ENCODE measurements around the gene ESRRB.

ESRRB gene

GRCh38 chr14:76352639-76353281 lies 23.2 kb upstream of the ESRRB start:
- DNase-seq, result peak; percentile 40

DNA sequence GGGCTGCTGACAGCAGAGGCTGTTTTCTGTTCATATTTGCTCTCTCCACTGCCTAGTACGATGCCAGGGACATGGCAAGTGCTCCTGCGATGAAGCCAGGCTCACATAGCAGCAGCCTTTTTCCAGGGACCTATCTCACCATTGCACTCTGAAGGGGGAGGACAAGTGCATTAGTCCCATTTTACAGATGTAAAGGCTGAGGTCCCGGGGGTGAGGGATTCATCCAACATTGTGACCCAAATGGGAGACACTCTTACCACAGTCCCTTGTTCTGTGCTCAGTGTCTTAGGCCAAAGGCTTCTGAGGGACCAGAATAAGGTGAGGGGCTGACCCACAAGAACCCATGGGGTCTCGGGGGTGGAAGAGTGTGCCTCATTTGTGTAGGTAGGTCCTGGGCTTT lies 21.6 kb upstream of the ESRRB start:
- DNase-seq, result no peak

DNA sequence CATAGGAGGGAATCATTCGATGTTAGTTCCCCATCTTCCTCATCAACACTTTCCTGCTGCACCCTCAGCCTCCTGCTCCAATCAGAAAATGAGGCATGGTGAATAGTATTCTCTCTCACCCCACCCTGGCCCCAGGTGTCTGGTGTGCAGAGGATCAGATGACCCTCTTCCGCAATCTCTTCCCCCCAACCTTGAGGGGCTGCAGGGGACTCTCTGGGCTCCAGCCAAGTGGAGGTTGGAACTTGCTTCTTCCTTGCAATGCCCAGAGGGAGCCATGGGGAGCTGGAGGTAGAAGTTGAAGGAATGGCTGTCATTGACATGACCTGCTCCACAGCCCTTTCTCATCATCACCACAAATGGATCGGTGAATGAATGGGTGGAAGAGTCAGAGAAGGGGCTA lies 20.2 kb upstream of the ESRRB start:
- DNase-seq, result no peak

DNA sequence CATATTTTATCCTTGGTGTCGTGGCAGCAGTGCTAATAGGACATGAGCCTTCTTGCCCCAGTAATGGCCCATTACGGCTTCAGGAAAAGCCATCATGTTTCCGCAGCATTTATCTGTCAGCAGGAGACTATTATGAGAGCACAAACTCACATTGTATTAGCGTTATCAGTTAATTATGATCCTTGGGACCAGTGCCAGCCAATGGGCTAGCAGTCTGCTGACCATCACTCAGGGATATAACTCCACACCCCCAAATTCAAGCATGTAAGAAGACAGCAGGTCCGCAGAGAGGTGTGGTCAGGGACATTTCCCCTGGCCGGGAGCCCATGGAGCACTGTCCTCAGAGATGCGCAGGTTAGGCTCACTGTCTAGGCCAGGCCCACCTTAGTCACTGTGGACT lies 4.9 kb upstream of the ESRRB start:
- no peak for DNase-seq

DNA sequence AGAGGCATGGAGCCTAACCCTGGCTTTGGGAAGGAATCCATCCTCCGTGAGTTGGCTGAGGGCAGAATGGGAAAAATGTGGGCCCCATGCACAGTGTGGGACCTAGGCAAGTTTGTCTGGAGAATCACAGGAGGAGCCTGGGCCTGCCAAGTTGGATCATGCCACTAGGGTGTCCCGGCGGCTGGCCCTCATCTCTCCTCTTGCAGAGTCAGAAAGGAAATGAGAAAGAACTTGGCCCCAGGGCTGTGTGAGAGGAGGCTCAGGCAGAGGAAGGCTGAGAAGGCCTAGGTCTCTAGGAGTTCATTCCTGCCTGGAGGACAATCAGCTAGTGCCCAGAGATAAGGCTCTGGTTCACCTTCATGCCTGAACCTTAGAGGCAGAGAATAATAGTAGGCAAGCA lies 2.5 kb upstream of the ESRRB start:
- no peak for DNase-seq

GRCh38 chr14:76375484-76375883 lies 453 bp upstream of the ESRRB start:
- DNase-seq, result no peak

DNA sequence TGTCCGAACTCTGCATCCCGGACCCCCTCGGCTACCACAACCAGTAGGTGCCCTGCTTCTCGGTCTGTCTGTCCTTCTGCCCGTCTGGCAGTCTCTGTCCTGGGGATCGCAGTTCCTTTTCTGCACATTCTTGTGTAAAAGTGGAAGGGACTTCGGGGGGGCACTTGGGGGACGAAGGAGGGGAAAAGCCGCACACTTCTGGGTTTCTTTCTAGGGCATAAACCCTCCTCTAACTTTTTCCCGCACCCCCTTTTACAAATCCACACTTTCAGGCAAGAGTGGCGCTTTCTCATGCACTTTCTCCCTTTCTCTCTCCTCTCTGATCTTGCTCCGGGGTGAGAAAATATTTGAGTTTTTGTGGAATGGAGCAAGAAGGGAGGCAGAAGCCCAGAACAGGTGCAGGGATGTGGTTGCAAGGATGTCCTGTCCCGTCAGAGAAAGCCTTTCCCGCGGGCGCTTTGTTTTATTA lies 506 bp downstream of the ESRRB start:
- no peak for DNase-seq

- DNase-seq, result no peak
Measured at GRCh38 chr14:76376878-76377734, 1.2 kb downstream of the ESRRB start.

GRCh38 chr14:76377735-76378074 lies 1.8 kb downstream of the ESRRB start:
- DNase-seq, result no peak

- DNase-seq, result no peak
Measured at GRCh38 chr14:76380991-76381390, 5.1 kb downstream of the ESRRB start.

- no peak for DNase-seq
Measured at GRCh38 chr14:76381817-76382494, 6.0 kb downstream of the ESRRB start.

DNA sequence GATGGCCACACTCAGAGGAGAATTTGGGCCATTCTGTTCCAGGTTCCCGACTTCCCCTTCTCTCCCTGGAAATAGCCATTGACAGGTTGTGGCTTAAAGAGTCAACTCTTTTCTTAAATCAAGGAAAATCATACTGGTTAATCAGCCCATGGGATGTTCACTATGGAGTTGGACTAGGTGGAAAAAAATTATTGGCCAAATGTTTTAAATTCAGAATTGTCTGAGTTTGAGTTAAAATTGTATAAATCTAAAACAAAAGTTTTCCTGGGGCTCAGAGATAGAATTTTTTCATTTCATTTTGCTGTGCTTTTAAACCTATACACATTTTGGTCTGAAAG lies 6.5 kb downstream of the ESRRB start:
- DNase-seq, result no peak

- no peak for DNase-seq
Measured at GRCh38 chr14:76385435-76385834, 9.5 kb downstream of the ESRRB start.

DNA sequence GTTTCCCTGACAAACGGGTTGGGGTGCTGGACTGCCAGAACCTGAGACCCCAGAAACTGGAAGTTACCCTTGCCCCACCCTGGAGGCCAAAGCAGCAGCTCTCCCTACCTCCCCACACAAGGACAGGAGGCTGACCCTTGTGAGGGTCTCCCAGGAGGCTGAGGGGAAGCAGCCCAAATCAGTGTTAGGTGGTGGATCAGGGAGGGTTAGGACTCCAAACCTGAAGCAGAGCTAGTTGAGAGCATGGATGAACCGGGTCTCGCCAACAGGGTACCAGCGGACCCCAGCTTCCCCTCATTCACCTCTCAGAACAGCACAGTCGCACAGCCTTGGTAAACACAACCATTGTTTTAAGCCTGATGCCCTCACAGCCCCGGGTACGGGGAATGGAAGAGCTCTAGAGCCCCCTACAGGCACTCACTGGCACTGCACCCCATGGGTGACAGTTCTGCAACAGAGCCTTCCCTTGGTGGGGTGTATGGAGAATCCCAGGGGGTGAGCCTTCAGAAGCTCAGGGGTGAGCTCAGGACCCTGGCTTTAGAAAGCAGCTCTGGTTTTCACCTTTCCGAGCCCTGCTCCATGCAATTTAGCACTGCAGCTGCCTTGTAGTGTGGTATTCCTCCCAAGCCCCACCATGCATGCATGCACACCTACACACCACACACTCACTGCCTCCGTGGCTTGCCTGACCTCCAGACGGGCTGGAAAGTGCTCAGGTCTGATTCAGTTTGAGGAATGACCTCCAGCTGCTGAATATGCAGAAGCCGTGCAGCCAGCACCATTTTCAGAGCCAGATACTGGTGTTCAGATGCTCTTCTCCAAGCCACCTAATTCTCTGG lies 11.2 kb downstream of the ESRRB start:
- peak; percentile 57 for DNase-seq

- no peak for DNase-seq
Measured at GRCh38 chr14:76389841-76390240, 13.9 kb downstream of the ESRRB start.

DNA sequence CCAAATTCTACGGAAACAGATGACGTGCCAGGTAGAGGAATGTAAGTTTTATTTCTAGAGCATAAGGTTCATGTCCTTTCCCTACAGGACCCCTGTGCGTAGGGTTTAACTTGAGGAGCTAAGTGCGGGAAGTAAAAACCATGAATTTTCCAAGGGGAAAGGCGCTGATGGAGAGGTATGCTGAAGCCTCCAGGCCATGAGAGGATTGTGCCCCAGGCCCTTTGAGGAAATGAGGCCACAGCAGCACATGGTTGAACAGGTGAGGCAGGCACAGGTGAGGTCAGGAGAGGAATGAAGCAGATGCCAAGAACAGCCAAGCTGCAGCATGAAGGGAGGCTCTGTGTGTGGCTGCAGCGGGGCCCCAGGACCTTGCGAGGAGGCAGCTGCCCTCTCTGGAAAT lies 14.7 kb downstream of the ESRRB start:
- DNase-seq, result no peak

GRCh38 chr14:76391981-76392690 lies 16.2 kb downstream of the ESRRB start:
- DNase-seq, result no peak

- no peak for DNase-seq
Measured at GRCh38 chr14:76394569-76394968, 18.6 kb downstream of the ESRRB start.

GRCh38 chr14:76395161-76395560 lies 19.2 kb downstream of the ESRRB start:
- no peak for DNase-seq

- DNase-seq, result no peak
Measured at GRCh38 chr14:76396714-76397187, 20.8 kb downstream of the ESRRB start.

DNA sequence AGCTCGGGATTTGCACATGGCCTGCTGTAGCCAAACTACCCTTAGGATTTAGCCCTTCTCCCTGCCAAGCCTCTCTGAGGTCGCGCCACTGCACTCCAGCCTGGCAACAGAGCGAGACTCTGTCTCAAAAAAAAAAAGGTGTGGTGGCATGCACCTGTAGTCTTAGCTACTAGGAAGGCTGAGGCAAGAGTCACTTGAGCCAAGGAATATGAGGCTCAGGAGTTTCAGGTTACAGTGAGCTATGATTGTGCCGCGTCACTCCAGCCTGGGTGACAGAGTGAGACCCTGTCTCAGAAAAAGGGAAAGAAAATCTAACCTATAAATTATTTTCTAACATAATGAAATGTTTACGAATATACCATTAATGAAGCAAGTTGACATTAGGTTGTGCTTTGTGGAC lies 29.7 kb downstream of the ESRRB start:
- no peak for DNase-seq
